PC-3 (cell line): ENCODE data around the gene SLF2.

Experiments
- CTCF ChIP-seq: fragments of 300-600 bp; sonication (generic); conservative IDR thresholded peaks from 2 replicates; pipeline ENCODE4 v1.5.1; 2017; ENCODE audit warnings: antibody characterized with exemption, low read depth, mild to moderate bottlenecking, low read length
- EZH2phosphoT487 ChIP-seq: fragments of 300-600 bp; sonication (generic); IDR thresholded peaks from 2 replicates; pipeline ENCODE4 v1.6.1; 2018; ENCODE audit warnings: mild to moderate bottlenecking, antibody characterized with exemption, low read length, borderline replicate concordance

GRCh38 chr10:100894589-100895294 lies 18.0 kb upstream of the SLF2 start:
- TF ChIP-seq CTCF (no peak), EZH2phosphoT487 (no peak)
